GM21737 (cell line): ENCODE data around the gene SLC6A11.

Experiments used
- ATAC-seq: cut with Tn5 transposase; IDR thresholded peaks from one replicate; pipeline ENCODE4 v1.9.1; 2021; ENCODE audit warnings: mild to moderate bottlenecking, moderate library complexity; ENCODE audit not compliant: unreplicated experiment

Gene SLC6A11

GRCh38 chr3:10883478-10884234 lies 67.6 kb downstream of the SLC6A11 start:
- ATAC-seq: no peak

- ATAC-seq: no peak
These were observed 71.0 kb downstream of the SLC6A11 start for GRCh38 chr3:10887015-10887414.

GRCh38 chr3:10888518-10889090 lies 72.6 kb downstream of the SLC6A11 start:
- ATAC-seq: no peak

GRCh38 chr3:10889206-10889960 lies 73.4 kb downstream of the SLC6A11 start:
- no peak for ATAC-seq

- no peak for ATAC-seq
These were observed 74.6 kb downstream of the SLC6A11 start for GRCh38 chr3:10890665-10891064.

GRCh38 chr3:10892622-10893021 lies 76.6 kb downstream of the SLC6A11 start:
- no peak for ATAC-seq

GRCh38 chr3:10901296-10901945 lies 85.4 kb downstream of the SLC6A11 start:
- no peak for ATAC-seq

- ATAC-seq: no peak
These were observed 91.2 kb downstream of the SLC6A11 start for GRCh38 chr3:10907262-10907661.

GRCh38 chr3:10910367-10910766 lies 94.3 kb downstream of the SLC6A11 start:
- no peak for ATAC-seq

GRCh38 chr3:10911350-10912002 lies 95.4 kb downstream of the SLC6A11 start:
- no peak for ATAC-seq

GRCh38 chr3:10912786-10913185 lies 96.8 kb downstream of the SLC6A11 start:
- no peak for ATAC-seq

- ATAC-seq: no peak
These were observed 99.3 kb downstream of the SLC6A11 start for GRCh38 chr3:10915376-10915775.

GRCh38 chr3:10917176-10917575 lies 101.1 kb downstream of the SLC6A11 start:
- ATAC-seq: no peak

- no peak for ATAC-seq
These were observed 102.0 kb downstream of the SLC6A11 start for GRCh38 chr3:10918011-10918410.

- ATAC-seq: no peak
These were observed 103.6 kb downstream of the SLC6A11 start for GRCh38 chr3:10919636-10920035.

GRCh38 chr3:10925436-10926255 lies 109.6 kb downstream of the SLC6A11 start:
- no peak for ATAC-seq

GRCh38 chr3:10926256-10926810 lies 110.3 kb downstream of the SLC6A11 start:
- ATAC-seq: no peak

GRCh38 chr3:10926811-10927521 lies 110.9 kb downstream of the SLC6A11 start:
- no peak for ATAC-seq

- ATAC-seq: no peak
These were observed 111.5 kb downstream of the SLC6A11 start for GRCh38 chr3:10927551-10927950.
